ENCODE measurements around the gene ATP8B4.

DNA sequence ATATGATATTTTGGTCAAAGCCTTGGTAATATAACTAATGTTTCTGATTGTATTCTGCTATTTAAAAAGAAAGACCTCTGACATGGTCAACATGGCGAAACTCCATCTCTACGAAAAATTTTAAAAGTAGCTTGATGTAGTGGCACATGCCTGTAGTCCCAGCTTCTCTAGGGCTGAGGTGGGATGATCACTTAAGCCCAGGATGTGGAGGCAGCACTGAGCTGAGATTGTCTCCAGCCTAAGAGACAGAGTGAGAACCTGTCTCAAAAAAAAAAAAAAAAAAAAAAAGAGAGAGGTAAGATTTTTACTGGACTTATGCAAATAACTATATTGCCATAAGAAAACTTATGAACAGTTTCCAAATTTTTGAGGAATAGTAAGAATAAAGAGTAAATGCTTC lies 32.4 kb upstream of the ATP8B4 start:
- TF ChIP-seq, protein P1, sequence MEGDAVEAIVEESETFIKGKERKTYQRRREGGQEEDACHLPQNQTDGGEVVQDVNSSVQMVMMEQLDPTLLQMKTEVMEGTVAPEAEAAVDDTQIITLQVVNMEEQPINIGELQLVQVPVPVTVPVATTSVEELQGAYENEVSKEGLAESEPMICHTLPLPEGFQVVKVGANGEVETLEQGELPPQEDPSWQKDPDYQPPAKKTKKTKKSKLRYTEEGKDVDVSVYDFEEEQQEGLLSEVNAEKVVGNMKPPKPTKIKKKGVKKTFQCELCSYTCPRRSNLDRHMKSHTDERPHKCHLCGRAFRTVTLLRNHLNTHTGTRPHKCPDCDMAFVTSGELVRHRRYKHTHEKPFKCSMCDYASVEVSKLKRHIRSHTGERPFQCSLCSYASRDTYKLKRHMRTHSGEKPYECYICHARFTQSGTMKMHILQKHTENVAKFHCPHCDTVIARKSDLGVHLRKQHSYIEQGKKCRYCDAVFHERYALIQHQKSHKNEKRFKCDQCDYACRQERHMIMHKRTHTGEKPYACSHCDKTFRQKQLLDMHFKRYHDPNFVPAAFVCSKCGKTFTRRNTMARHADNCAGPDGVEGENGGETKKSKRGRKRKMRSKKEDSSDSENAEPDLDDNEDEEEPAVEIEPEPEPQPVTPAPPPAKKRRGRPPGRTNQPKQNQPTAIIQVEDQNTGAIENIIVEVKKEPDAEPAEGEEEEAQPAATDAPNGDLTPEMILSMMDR (IDR thresholded peaks at IDR 0.05), result no peak
- TF ChIP-seq POLR2A (IDR thresholded peaks at IDR 0.05), result no peak
